Measurements from ENCODE around the gene PEF1.

Gene PEF1

GRCh38 chr1:31626223-31627207, 18.2 kb downstream of the PEF1 start:
- no peak for FAIRE-seq

GRCh38 chr1:31625561-31626222, 19.0 kb downstream of the PEF1 start:
- no peak for FAIRE-seq

GRCh38 chr1:31624731-31625514, 19.8 kb downstream of the PEF1 start:
- FAIRE-seq = no peak

GRCh38 chr1:31624309-31624708, 20.4 kb downstream of the PEF1 start:
- FAIRE-seq = no peak

- FAIRE-seq = no peak
These were observed 21.3 kb downstream of the PEF1 start for GRCh38 chr1:31623365-31623764.

GRCh38 chr1:31621847-31622730, 22.6 kb downstream of the PEF1 start:
- FAIRE-seq = no peak

- FAIRE-seq = no peak
These were observed 23.2 kb downstream of the PEF1 start for GRCh38 chr1:31621498-31621820.

- FAIRE-seq = no peak
These were observed 23.8 kb downstream of the PEF1 start for GRCh38 chr1:31620631-31621497.

- FAIRE-seq = no peak
These were observed 25.5 kb downstream of the PEF1 start for GRCh38 chr1:31618916-31619846.

GRCh38 chr1:31617916-31618746, 26.5 kb downstream of the PEF1 start:
- no peak for FAIRE-seq

- no peak for FAIRE-seq
These were observed 27.3 kb downstream of the PEF1 start, which contains the start of gene HCRTR1 for GRCh38 chr1:31617218-31617915. Gene HCRTR1 (plus strand): TSS chr1:31617689. CDS start chr1:31619193, 1,504 bp downstream.

- no peak for FAIRE-seq
These were observed 28.7 kb downstream of the PEF1 start for GRCh38 chr1:31615939-31616338.

GRCh38 chr1:31615414-31615813, 29.3 kb downstream of the PEF1 start:
- no peak for FAIRE-seq

- no peak for FAIRE-seq
These were observed 30.2 kb downstream of the PEF1 start for GRCh38 chr1:31614414-31615005.

- FAIRE-seq = no peak
These were observed 35.1 kb downstream of the PEF1 start for GRCh38 chr1:31609514-31610118.

- FAIRE-seq = no peak
These were observed 37.3 kb downstream of the PEF1 start for GRCh38 chr1:31607360-31607759.

GRCh38 chr1:31605908-31606427, 38.7 kb downstream of the PEF1 start:
- no peak for FAIRE-seq
